ENCODE data around the gene C12orf50. TPM values are rescaled to one million over a fixed set of nuclear protein-coding genes. Genes with fewer than 3 reads are reported as not detected.

Gene C12orf50
- total RNA-seq, 6 experiments from 2014 or later, result not detected

DNA sequence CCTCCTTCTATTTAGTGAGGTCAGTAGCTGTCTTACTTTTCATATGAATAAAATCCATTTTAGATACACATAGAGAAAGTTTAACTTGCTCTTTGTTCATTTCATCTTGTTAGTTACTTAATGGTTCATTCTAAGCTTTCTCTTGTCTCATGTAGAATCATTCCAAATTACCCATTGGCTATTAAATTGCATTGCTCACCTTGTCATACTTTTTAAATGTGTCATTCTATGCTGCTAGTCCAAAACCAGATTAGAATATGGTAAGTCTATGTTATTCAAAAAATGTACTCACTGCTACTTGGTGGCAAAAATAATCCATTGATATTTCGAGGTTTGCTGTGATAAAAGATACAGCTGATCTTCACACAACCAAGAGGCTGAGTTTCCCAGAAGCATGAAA lies 3.0 kb downstream of the C12orf50 start:
- no peaks in the 10 kb centered on the region for H3K4me1 ChIP-seq
- intact Hi-C loops (cut with DNase I), result no loop called here
- H3K36me3 ChIP-seq, result no peaks in the 10 kb centered on the region
- WGBS (ENCODE audit: insufficient coverage, low coverage, low lambda C conversion rate, missing lambda C conversion rate), result 67% methylated on average over 1 of the region's 1 CpG
- DNase-seq, result no peak
- TF ChIP-seq CTCF (IDR thresholded peaks at IDR 0.05) (no peak), POLR2A (IDR thresholded peaks at IDR 0.05) (no peak)
- no peaks in the 10 kb centered on the region for H3K9me3 ChIP-seq
- H3K4me3 ChIP-seq, result no peak overlapping the region
- ATAC-seq, result no peak
- H3K27ac ChIP-seq, result no peak overlapping the region
- no peaks in the 10 kb centered on the region for H3K27me3 ChIP-seq

GRCh38 chr12:88017964-88018363 lies 11.2 kb downstream of the C12orf50 start:
- 67% methylated on average over 1 of the region's 3 CpGs for WGBS (ENCODE audit: insufficient coverage, low coverage, low lambda C conversion rate, missing lambda C conversion rate)
- Histone ChIP-seq H3K9me3 (no peaks in the 10 kb centered on the region), H3K4me3 (no peak overlapping the region), H3K36me3 (no peaks in the 10 kb centered on the region), H3K27me3 (no peaks in the 10 kb centered on the region), H3K4me1 (no peaks in the 10 kb centered on the region), H3K27ac (no peak overlapping the region)
- intact Hi-C loops (cut with DNase I), result no loop called here
- ATAC-seq (no peak), DNase-seq (no peak)
- no peak for TF ChIP-seq POLR2A (IDR thresholded peaks at IDR 0.05)
- TF ChIP-seq CTCF (IDR thresholded peaks at IDR 0.05), result no peak

DNA sequence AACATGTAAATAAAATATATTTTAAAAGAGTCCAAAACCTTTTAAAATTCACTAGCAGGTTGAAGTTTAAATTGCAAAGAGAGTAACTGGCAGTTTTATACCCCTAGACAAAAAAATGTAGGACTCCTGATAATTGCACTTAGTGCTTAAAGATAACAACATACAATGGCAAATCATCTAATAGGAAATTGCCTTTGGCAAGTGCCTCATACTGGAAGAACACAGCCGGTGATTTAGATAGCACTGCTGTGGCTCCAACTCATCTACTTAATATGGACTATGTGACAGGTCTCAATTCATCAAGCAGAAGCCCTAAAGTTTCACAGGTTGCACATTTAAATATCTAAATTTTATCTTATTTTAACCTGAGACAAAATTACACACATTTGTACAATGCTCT lies 13.4 kb downstream of the C12orf50 start:
- Histone ChIP-seq H3K9me3 (no peaks in the 10 kb centered on the region), H3K4me1 (no peaks in the 10 kb centered on the region), H3K4me3 (no peak overlapping the region), H3K36me3 (no peaks in the 10 kb centered on the region), H3K27me3 (no peaks in the 10 kb centered on the region), H3K27ac (no peak overlapping the region)
- ATAC-seq (no peak), DNase-seq (no peak)
- TF ChIP-seq POLR2A (IDR thresholded peaks at IDR 0.05), result no peak
- no peak for TF ChIP-seq CTCF (IDR thresholded peaks at IDR 0.05)
- WGBS (ENCODE audit: insufficient coverage, low coverage, low lambda C conversion rate, missing lambda C conversion rate), result 30% methylated on average over 1 of the region's 1 CpG
- intact Hi-C loops (cut with DNase I), result no loop called here

GRCh38 chr12:88011755-88012154 lies 17.4 kb downstream of the C12orf50 start:
- H3K4me3 ChIP-seq, result no peak overlapping the region
- DNase-seq (no peak), ATAC-seq (no peak)
- intact Hi-C loops (cut with DNase I), result no loop called here
- no peaks in the 10 kb centered on the region for H3K27me3 ChIP-seq
- no peaks in the 10 kb centered on the region for H3K9me3 ChIP-seq
- WGBS (ENCODE audit: insufficient coverage, low coverage, low lambda C conversion rate, missing lambda C conversion rate), result 30% methylated on average over 5 of the region's 5 CpGs
- no peaks in the 10 kb centered on the region for H3K4me1 ChIP-seq
- H3K27ac ChIP-seq, result no peak overlapping the region
- H3K36me3 ChIP-seq, result no peaks in the 10 kb centered on the region
- TF ChIP-seq CTCF (IDR thresholded peaks at IDR 0.05) (no peak), POLR2A (IDR thresholded peaks at IDR 0.05) (no peak)

DNA sequence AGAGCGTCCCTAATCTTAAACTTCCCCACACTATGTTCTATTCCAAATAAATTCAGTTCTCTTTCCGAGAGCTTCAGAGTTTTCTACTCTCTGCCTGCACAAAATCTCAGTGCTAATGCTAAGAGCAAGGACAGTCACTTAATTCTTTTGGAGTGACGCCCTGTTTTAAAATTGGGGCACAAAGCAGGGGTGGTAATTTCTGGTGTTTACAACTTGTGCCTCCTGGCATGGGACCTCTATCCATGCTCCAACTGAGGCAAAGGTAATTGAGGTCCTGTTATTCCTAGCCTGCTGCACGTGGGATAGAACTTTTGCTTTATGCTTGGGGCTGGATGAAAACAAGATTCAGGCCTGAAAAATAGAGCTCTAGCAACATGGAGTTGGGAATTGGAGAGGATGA lies 22.9 kb downstream of the C12orf50 start:
- Histone ChIP-seq H3K4me3 (no peak overlapping the region), H3K9me3 (no peaks in the 10 kb centered on the region), H3K4me1 (no peaks in the 10 kb centered on the region), H3K27ac (no peak overlapping the region), H3K36me3 (no peaks in the 10 kb centered on the region), H3K27me3 (no peaks in the 10 kb centered on the region)
- ATAC-seq (no peak), DNase-seq (no peak)
- TF ChIP-seq CTCF (IDR thresholded peaks at IDR 0.05) (no peak), POLR2A (IDR thresholded peaks at IDR 0.05) (no peak)
- intact Hi-C loops (cut with DNase I), result no loop called here
- 59% methylated on average over 4 of the region's 4 CpGs for WGBS (ENCODE audit: insufficient coverage, low coverage, low lambda C conversion rate, missing lambda C conversion rate)
